Measurements from ENCODE around the gene PRPF4. TPM values are rescaled to one million over a fixed set of nuclear protein-coding genes. Genes with fewer than 3 reads are reported as not detected.
"Not testable (repeated sequence)": the region's sequence is repeated elsewhere in the genome, so short reads cannot be mapped to it uniquely, and the experiment has no call there.

The PRPF4 gene
- total RNA-seq (21.5 TPM), polyA plus RNA-seq (ENCODE audit: insufficient read depth in 1 of 8, insufficient read length in 8 of 8, low replicate concordance in 1 of 8) (10 to 100 TPM; 16.5 to 25.2 (median 19.3) TPM)
- long read RNA-seq, donor 1, partial matches to known transcripts, result 0 of 3 reads
- long read RNA-seq, donor 1, other reads (novel, unspliced or antisense), result 0 of 3 reads
- long read RNA-seq, donor 2, partial matches to known transcripts, result 0 of 1 reads
- long read RNA-seq, donor 2, other reads (novel, unspliced or antisense), result 0 of 1 reads
- long read RNA-seq, donor 3, partial matches to known transcripts, result 0 of 5 reads
- long read RNA-seq, donor 3, other reads (novel, unspliced or antisense), result 0 of 5 reads
- long read RNA-seq, donor 4, partial matches to known transcripts, result 0 of 3 reads
- long read RNA-seq, donor 4, other reads (novel, unspliced or antisense), result 0 of 3 reads
- long read RNA-seq, donor 5, transcript PRPF4-202 (14 exons, 3,212 nt), result major isoform, 5 of 5 reads
- long read RNA-seq, donor 5, partial matches to known transcripts, result 0 of 5 reads
- long read RNA-seq, donor 5, other reads (novel, unspliced or antisense), result 0 of 5 reads
- long read RNA-seq, donor 6, transcript PRPF4-202 (14 exons, 3,212 nt), result major isoform, 5 of 13 reads
- long read RNA-seq, donor 6, partial matches to known transcripts, result 7 of 13 reads
- long read RNA-seq, donor 6, other reads (novel, unspliced or antisense), result 0 of 13 reads
- long read RNA-seq, donor 7, transcript PRPF4-202 (14 exons, 3,212 nt), result major isoform, 7 of 18 reads
- long read RNA-seq, donor 7, partial matches to known transcripts, result 8 of 18 reads
- long read RNA-seq, donor 7, other reads (novel, unspliced or antisense), result 0 of 18 reads
- long read RNA-seq, donor 8, partial matches to known transcripts, result 0 of 3 reads
- long read RNA-seq, donor 8, other reads (novel, unspliced or antisense), result 0 of 3 reads
- long read RNA-seq, donor 9, partial matches to known transcripts, result 0 of 7 reads
- long read RNA-seq, donor 9, other reads (novel, unspliced or antisense), result 0 of 7 reads
- long read RNA-seq, donor 10, transcript PRPF4-202 (14 exons, 3,212 nt), result major isoform, 5 of 6 reads
- long read RNA-seq, donor 10, partial matches to known transcripts, result 0 of 6 reads
- long read RNA-seq, donor 10, other reads (novel, unspliced or antisense), result 0 of 6 reads
- long read RNA-seq, donor 11, partial matches to known transcripts, result 0 of 3 reads
- long read RNA-seq, donor 11, other reads (novel, unspliced or antisense), result 0 of 3 reads

GRCh38 chr9:113275157-113276131 is at the start of gene PRPF4, which contains the start of gene CDC26:
Gene PRPF4, plus strand, starts transcription at chr9:113275658. Its CDS starts 86 bp downstream, at chr9:113275744.
Gene CDC26, minus strand, starts transcription at chr9:113275572. Its CDS starts 3,065 bp downstream, at chr9:113272507.
- DNase-seq, result peak; percentile 99
- Histone ChIP-seq H3K27me3 (ENCODE audit: control insufficient read depth, insufficient read depth, low read length) (no peaks in the 10 kb centered on the region), H3K4me3 (ENCODE audit: low read length) (peak within 1 kb of the TSS; percentile 95), H3K9me3 (replicated peaks; ENCODE audit: control insufficient read depth, low read depth, low read length) (no peaks in the 10 kb centered on the region), H3K27ac (ENCODE audit: low read length) (peak within 1 kb of the TSS; percentile 96), H3K4me1 (ENCODE audit: control insufficient read depth, insufficient read depth, low read length) (peaks cover 7% of the 10 kb centered on the region), H3K36me3 (ENCODE audit: control insufficient read depth, insufficient read depth, low read length) (peaks cover 38% of the 10 kb centered on the region)
- WGBS (ENCODE audit: insufficient coverage), result under 1% methylated on average over 49 of the region's 63 CpGs

- DNase-seq, result no peak
- H3K27me3 ChIP-seq (ENCODE audit: control insufficient read depth, insufficient read depth, low read length), result no peaks in the 10 kb centered on the region
- peaks cover 3% of the 10 kb centered on the region for H3K4me1 ChIP-seq (ENCODE audit: control insufficient read depth, insufficient read depth, low read length)
Observed at GRCh38 chr9:113227436-113227835, 48.0 kb upstream of the PRPF4 start.

GRCh38 chr9:113228130-113228665 is 47.3 kb upstream of the PRPF4 start:
- Histone ChIP-seq H3K9me3 (replicated peaks; ENCODE audit: control insufficient read depth, low read depth, low read length) (no peaks in the 10 kb centered on the region), H3K27me3 (ENCODE audit: control insufficient read depth, insufficient read depth, low read length) (no peaks in the 10 kb centered on the region), H3K4me3 (ENCODE audit: low read length) (no peak overlapping the region), H3K36me3 (ENCODE audit: control insufficient read depth, insufficient read depth, low read length) (no peaks in the 10 kb centered on the region), H3K4me1 (ENCODE audit: control insufficient read depth, insufficient read depth, low read length) (no peaks in the 10 kb centered on the region), H3K27ac (ENCODE audit: low read length) (no peak overlapping the region)
- no peak for DNase-seq
- no CpG with 5 or more reads among the region's 3 CpGs for WGBS (ENCODE audit: insufficient coverage)

More at GRCh38 chr9:113227436-113227835, 48.0 kb upstream of the PRPF4 start:
- H3K36me3 ChIP-seq (ENCODE audit: control insufficient read depth, insufficient read depth, low read length), result no peaks in the 10 kb centered on the region
- H3K4me3 ChIP-seq (ENCODE audit: low read length), result no peak overlapping the region
- WGBS (ENCODE audit: insufficient coverage), result no CpG with 5 or more reads among the region's 1 CpG
- no peaks in the 10 kb centered on the region for H3K9me3 ChIP-seq (replicated peaks; ENCODE audit: control insufficient read depth, low read depth, low read length)
- no peak overlapping the region for H3K27ac ChIP-seq (ENCODE audit: low read length)

- Histone ChIP-seq H3K4me1 (ENCODE audit: control insufficient read depth, insufficient read depth, low read length) (no peaks in the 10 kb centered on the region), H3K27me3 (ENCODE audit: control insufficient read depth, insufficient read depth, low read length) (no peaks in the 10 kb centered on the region), H3K4me3 (ENCODE audit: low read length) (no peak overlapping the region), H3K36me3 (ENCODE audit: control insufficient read depth, insufficient read depth, low read length) (no peaks in the 10 kb centered on the region), H3K9me3 (replicated peaks; ENCODE audit: control insufficient read depth, low read depth, low read length) (no peaks in the 10 kb centered on the region), H3K27ac (ENCODE audit: low read length) (no peak overlapping the region)
- no CpG with 5 or more reads among the region's 2 CpGs for WGBS (ENCODE audit: insufficient coverage)
- no peak for DNase-seq
Observed at GRCh38 chr9:113231701-113232100, 43.8 kb upstream of the PRPF4 start.

- not testable (repeated sequence) for DNase-seq; H3K4me3 ChIP-seq (ENCODE audit: low read length); H3K27me3 ChIP-seq (ENCODE audit: control insufficient read depth, insufficient read depth, low read length); H3K27ac ChIP-seq (ENCODE audit: low read length); H3K4me1 ChIP-seq (ENCODE audit: control insufficient read depth, insufficient read depth, low read length); H3K9me3 ChIP-seq (replicated peaks; ENCODE audit: control insufficient read depth, low read depth, low read length); H3K36me3 ChIP-seq (ENCODE audit: control insufficient read depth, insufficient read depth, low read length)
- 83% methylated on average over 4 of the region's 10 CpGs for WGBS (ENCODE audit: insufficient coverage)
Observed at GRCh38 chr9:113235701-113236255, 39.7 kb upstream of the PRPF4 start.

- Histone ChIP-seq H3K4me1 (ENCODE audit: control insufficient read depth, insufficient read depth, low read length) (no peaks in the 10 kb centered on the region), H3K4me3 (ENCODE audit: low read length) (no peak overlapping the region), H3K9me3 (replicated peaks; ENCODE audit: control insufficient read depth, low read depth, low read length) (no peaks in the 10 kb centered on the region), H3K36me3 (ENCODE audit: control insufficient read depth, insufficient read depth, low read length) (no peaks in the 10 kb centered on the region), H3K27ac (ENCODE audit: low read length) (no peak overlapping the region), H3K27me3 (ENCODE audit: control insufficient read depth, insufficient read depth, low read length) (no peaks in the 10 kb centered on the region)
- WGBS (ENCODE audit: insufficient coverage), result 91% methylated on average over 3 of the region's 4 CpGs
- no peak for DNase-seq
Observed at GRCh38 chr9:113237026-113237425, 38.4 kb upstream of the PRPF4 start.

GRCh38 chr9:113238202-113238858 is 37.1 kb upstream of the PRPF4 start:
- Histone ChIP-seq H3K36me3 (ENCODE audit: control insufficient read depth, insufficient read depth, low read length) (no peaks in the 10 kb centered on the region), H3K4me3 (ENCODE audit: low read length) (no peak overlapping the region), H3K27me3 (ENCODE audit: control insufficient read depth, insufficient read depth, low read length) (no peaks in the 10 kb centered on the region), H3K4me1 (ENCODE audit: control insufficient read depth, insufficient read depth, low read length) (no peaks in the 10 kb centered on the region), H3K9me3 (replicated peaks; ENCODE audit: control insufficient read depth, low read depth, low read length) (no peaks in the 10 kb centered on the region), H3K27ac (ENCODE audit: low read length) (no peak overlapping the region)
- 93% methylated on average over 4 of the region's 10 CpGs for whole genome bisulfite sequencing (ENCODE audit: insufficient coverage)
- DNase-seq, result no peak

- Histone ChIP-seq H3K4me3 (ENCODE audit: low read length) (no peak overlapping the region), H3K36me3 (ENCODE audit: control insufficient read depth, insufficient read depth, low read length) (no peaks in the 10 kb centered on the region), H3K4me1 (ENCODE audit: control insufficient read depth, insufficient read depth, low read length) (no peaks in the 10 kb centered on the region), H3K27ac (ENCODE audit: low read length) (no peak overlapping the region), H3K9me3 (replicated peaks; ENCODE audit: control insufficient read depth, low read depth, low read length) (no peaks in the 10 kb centered on the region), H3K27me3 (ENCODE audit: control insufficient read depth, insufficient read depth, low read length) (no peaks in the 10 kb centered on the region)
- peak; percentile 24 for DNase-seq
- no CpG with 5 or more reads among the region's 4 CpGs for WGBS (ENCODE audit: insufficient coverage)
Observed at GRCh38 chr9:113238859-113239232, 36.6 kb upstream of the PRPF4 start.

Data from muscle of leg (tissue), 16 donors.